ENCODE data around the gene DRD4.

DRD4 gene

GRCh38 chr11:623349-623869 lies 13.7 kb upstream of the DRD4 start:
- no peak for DNase-seq (ENCODE audit: low spot score)

DNA sequence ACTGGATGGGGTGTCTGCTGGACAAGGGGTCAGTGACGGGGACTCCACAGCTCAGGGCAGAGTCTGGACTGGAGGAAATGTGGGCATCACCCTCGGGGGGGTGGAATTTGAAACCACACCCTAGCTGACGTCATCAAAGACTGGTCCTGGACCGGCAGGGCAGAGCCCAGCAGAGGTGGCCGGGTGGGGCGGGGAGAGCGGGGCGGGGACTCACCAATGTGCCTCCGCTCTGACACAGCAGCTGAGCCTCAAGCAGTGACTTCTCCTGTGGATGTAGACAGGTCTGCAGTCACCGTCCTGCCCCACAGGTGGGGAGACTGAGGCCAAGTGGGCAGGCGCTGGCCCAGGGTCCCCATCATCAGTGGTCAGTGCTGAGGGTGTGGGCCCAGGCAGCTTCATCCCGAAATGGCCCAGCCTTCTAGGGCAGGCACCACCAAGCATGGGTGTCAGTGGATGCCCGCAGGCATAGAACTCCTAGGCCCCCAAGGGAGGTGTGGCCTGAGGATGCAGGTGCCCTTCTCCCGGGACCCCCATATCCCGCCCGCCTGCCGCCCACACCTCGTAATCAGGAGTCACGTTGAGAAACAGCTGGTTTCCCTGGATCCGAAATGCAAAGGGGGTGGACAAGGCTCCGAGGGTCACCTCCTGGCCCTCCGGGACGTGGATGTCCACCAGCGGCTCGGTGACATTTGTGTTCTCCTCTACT lies 12.9 kb upstream of the DRD4 start:
- DNase-seq (ENCODE audit: low spot score) = no peak

DNA sequence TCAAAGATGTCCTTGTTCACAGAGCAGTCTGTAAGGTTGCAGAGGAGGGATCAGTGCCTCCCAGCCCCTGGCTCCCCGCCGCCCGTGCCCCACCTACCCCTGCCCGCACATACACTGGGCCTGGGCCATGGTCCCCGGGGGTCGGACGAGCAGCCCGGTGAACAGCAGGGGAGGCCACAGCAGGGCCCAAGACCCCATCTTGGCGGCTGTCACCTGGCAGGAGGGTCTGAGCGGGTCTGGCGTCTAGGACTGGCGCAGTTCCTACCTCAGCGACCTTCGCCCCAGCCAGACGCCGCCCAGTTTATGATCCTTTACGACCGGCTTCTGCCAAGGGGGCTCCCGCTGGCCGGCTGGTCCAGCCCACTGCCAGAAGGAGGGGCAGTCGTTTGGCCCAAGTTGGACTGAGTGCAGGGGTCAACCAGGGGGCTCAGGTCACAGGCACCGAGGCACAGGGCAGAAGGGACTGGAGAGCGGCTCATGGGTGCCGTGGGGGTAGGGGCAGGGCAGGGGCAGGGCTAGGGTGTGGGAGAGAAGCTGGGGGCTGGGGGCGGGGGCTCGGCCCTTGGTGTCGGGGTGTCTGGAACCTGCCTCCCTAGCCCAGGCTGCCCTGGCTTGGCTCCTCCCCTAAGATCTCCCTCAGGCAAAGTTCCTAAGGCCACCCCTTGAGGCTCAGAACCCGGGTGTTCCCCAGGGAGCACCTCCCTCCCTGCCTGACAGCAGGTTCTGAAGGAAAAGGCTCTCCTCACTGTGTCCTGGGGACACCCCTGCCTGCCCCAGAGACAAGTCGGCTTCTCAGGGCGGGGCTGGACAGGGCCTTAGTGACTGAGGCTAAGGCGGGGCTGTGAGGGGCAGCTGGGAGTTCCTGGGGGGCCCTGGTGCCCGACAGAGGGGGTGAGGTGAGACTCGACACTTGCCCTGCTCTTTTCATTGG lies 12.1 kb upstream of the DRD4 start, which contains the start of gene CDHR5:
CDHR5 (minus strand) TSS at position 251 of the 931 bp plus-strand sequence; CDS start at position 198, 53 bp downstream.
- no peak for DNase-seq (ENCODE audit: low spot score)

DNA sequence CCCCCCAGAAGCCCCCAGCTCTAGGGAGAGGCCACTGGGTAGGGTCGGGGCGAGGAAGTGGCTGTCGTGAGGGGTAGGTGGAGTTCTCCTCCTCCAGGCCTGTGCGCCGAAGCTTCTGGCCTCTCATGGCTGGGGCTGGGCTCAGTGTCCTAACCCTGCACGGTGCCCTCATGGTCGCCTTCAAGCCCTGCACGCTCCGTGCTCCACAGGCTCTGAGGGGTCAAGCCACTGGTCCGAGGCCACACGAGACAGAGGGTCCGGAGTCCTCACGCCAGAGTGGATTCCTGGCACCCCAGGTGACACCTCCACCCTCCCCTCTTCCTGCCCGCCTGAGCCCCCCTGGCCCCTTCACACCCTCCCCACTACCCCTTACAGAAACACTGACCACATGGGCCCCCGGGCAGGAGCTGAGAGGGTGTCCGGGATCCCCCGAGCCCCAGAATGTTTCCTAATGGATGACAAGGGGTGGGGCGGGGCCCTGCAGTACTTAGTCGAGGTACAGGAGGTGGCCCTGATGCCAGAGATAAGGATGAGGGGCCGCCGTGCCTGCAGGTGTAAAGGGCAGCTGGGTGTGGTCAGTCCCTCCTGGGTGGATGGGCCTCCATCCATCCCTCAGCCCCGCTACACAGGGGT lies 11.3 kb upstream of the DRD4 start:
- DNase-seq (ENCODE audit: low spot score) = no peak

- DNase-seq (ENCODE audit: low spot score) = peak; percentile 67
Measured at GRCh38 chr11:626475-627307, 10.4 kb upstream of the DRD4 start, which contains the start of gene SCT. TSS of gene SCT (minus strand) at chr11:627181. CDS start at chr11:627143, 38 bp downstream.

GRCh38 chr11:627308-627576 lies 9.8 kb upstream of the DRD4 start:
- DNase-seq (ENCODE audit: low spot score) = no peak

DNA sequence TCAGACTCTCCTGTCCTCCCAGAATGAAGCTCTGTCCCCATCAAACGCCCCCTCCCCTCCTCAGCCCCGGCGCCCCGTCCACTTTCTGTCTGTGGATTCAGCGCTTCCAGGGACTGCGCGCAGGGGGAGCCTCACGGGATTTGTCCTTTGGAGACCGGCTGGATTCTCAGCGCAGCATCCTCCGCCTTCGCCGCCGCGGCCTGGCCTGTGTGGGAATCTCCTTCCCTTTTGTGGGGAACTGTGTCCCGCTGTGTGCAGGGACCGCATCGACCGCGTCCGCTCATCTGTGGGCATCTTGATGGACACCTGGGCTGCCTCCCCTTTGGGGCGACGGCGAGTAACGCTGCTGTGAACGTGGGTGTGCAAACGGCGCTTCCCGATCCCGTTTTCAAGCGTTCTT lies 9.0 kb upstream of the DRD4 start:
- DNase-seq (ENCODE audit: low spot score) = no peak

DNA sequence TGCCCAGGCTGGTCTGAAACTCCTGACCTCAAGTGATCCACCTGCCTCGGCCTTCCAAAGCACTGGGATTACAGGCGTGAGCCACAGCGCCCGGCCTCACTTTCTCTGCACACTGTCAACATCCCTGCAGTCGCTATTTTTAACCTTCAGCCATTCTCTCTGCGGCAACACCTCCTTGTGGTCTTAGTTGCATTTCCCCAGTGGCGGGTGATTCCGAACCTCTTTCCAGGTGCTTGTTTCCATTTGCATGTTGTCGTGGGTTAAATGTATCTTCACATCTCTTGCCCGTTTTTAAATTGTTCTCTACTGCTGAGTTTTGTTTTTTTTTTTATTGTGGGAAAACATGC lies 7.9 kb upstream of the DRD4 start:
- DNase-seq (ENCODE audit: low spot score) = no peak

GRCh38 chr11:630871-631270 lies 6.2 kb upstream of the DRD4 start:
- DNase-seq (ENCODE audit: low spot score) = no peak

GRCh38 chr11:635945-636510 lies 1.0 kb upstream of the DRD4 start:
- DNase-seq (ENCODE audit: low spot score) = no peak

- no peak for DNase-seq (ENCODE audit: low spot score)
Measured at GRCh38 chr11:637333-637592, 194 bp downstream of the DRD4 start.

GRCh38 chr11:637593-638521 lies 788 bp downstream of the DRD4 start:
- no peak for DNase-seq (ENCODE audit: low spot score)

DNA sequence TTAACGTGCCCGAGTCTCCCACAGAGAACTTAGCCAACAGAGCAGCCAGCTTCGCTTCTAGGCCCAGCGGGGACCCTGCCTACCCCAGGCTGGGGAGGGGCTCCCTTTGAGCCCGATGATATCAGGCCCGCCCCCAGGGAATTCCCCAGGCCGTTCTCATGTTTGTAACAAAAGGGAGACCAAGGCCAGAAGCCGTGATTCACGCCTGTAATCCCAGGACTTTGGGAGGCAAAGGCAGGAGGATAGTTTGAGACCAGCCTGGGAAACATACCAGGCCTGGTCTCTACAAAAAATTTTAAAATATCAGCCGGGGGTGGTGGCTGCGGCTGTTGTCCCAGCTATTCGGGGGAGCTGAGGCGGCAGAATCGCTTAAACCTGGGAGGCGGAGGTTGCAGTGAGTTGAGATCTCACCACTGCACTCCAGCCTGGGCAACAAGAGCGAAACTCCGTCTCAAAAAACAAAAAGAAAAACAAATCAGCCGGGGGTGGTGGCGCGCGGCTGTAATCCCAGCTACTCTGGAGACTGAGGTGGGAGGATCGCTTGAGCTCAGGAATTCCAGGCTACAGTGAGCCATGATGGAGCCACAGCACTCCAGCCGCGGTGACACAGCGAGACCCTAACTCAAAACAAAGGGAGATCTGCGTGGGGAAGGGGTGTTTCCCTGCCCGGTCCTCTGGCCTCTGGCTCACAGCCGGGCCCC lies 1.7 kb downstream of the DRD4 start:
- DNase-seq (ENCODE audit: low spot score) = no peak

DNA sequence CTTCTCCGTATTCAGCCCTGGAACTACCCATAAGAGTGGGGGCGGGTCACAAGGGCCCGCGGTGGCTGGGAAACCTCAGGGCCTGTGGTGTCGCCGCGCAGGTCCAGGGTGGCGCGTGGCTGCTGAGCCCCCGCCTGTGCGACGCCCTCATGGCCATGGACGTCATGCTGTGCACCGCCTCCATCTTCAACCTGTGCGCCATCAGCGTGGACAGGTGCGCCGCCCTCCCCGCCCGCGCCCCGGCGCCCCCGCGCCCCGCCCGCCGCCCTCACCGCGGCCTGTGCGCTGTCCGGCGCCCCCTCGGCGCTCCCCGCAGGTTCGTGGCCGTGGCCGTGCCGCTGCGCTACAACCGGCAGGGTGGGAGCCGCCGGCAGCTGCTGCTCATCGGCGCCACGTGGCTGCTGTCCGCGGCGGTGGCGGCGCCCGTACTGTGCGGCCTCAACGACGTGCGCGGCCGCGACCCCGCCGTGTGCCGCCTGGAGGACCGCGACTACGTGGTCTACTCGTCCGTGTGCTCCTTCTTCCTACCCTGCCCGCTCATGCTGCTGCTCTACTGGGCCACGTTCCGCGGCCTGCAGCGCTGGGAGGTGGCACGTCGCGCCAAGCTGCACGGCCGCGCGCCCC lies 2.4 kb downstream of the DRD4 start:
- DNase-seq (ENCODE audit: low spot score) = no peak

DNA sequence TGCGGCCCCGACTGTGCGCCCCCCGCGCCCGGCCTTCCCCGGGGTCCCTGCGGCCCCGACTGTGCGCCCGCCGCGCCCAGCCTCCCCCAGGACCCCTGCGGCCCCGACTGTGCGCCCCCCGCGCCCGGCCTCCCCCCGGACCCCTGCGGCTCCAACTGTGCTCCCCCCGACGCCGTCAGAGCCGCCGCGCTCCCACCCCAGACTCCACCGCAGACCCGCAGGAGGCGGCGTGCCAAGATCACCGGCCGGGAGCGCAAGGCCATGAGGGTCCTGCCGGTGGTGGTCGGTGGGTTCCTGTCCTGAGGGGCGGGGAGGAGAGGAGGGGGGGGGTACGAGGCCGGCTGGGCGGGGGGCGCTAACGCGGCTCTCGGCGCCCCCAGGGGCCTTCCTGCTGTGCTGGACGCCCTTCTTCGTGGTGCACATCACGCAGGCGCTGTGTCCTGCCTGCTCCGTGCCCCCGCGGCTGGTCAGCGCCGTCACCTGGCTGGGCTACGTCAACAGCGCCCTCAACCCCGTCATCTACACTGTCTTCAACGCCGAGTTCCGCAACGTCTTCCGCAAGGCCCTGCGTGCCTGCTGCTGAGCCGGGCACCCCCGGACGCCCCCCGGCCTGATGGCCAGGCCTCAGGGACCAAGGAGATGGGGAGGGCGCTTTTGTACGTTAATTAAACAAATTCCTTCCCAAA lies 3.1 kb downstream of the DRD4 start:
- DNase-seq (ENCODE audit: low spot score) = no peak

DNA sequence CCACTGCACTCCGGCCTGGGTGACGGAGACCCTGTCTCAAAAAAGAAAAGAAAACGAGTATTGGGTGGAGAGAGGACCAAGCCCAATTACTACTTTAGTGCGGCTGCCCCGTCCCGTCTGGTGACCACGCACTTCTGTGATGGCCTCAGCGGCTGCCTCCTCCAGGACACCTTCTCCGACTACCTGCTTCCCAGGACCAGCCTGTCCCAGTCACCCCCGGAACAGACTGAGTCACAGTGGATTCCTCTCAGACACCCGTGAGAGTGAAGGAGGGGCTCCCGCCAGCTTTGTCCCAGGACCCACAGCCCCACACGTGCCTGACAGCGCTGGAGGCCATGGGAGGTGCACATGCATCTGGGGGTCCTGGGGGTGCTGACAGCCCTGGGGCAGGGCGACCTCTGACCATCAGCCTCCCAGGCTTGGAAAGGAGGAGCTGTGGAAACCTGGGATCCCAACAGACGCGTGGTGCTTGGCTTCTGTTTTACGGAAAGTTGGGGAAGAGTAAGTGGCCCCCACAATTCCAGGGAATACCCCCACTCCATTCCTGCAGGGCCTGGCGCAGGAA lies 4.8 kb downstream of the DRD4 start:
- DNase-seq (ENCODE audit: low spot score) = no peak

- no peak for DNase-seq (ENCODE audit: low spot score)
Measured at GRCh38 chr11:643366-643765, 6.3 kb downstream of the DRD4 start.

DNA sequence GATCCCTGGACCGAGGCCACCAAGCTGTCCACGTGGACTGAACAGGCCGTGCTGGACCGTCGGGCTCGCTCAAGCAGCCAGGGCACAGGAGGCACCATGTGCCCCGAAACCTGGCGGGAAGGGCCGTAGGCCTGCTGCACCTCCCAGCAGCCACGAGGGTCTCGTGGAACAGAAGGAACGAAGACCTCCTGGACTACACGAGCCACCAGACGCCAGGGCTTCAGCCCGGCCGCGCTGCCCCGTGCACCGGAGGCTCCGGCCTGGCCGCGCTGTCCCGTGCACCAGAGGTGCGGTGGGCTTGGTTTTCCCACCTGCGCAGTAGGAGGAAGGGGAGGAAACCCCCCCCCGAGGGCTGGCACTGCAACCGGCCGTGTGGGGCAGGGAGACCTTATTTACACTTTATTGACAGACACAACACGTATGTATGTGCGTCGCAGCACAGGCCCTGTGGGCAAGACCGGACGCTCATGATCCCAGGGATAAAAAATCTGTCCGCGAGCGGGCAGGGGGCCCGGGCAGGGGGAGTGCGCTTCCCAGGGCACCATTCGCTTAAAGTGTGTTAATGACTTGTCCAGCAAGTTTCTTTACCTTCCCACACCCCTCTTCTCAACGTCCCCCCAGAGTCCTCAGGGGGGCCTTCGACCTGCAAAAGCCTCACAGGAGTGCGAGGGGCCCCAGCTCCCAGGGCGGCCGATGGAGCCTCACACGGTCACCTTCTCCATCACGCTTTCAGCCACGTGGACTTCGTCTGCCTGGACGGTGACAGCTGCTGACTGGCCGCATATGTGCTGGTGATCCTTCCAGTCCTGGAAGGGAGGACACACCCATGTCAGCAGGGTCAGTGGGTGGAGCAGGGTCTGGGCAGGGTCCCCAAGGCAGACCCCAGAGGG lies 7.0 kb downstream of the DRD4 start:
- DNase-seq (ENCODE audit: low spot score) = peak; percentile 5

All from iPS-NIHi11 (cell line).